GM23338 (cell line): Measurements from ENCODE around the gene VANGL1.

Experiments
- CREB1 ChIP-seq: fragments of 250-450 bp; sonication (Bioruptor Pico); IDR thresholded peaks from 2 replicates; pipeline ENCODE4 v1.5.0; 2020; ENCODE audit warnings: low read depth, mild to moderate bottlenecking, moderate library complexity
- CTCF ChIP-seq, 2 experiments: fragments of 200-600 bp in 1 of 2; sonication (generic) in 1 of 2; conservative IDR thresholded peaks; 2 replicates each; pipeline versions ENCODE4 v1.5.1 to v1.6.1; 2016 to 2017; ENCODE audit warnings: antibody characterized with exemption in 2 of 2, low read depth in 2 of 2, mild to moderate bottlenecking in 2 of 2, moderate library complexity in 1 of 2
- ETS1 ChIP-seq: IDR thresholded peaks from 2 replicates; pipeline ENCODE4 v1.6.1; 2016; ENCODE audit warnings: antibody characterized with exemption
- EZH2 ChIP-seq: fragments of 200-600 bp; sonication (generic); IDR thresholded peaks from one replicate; pipeline ENCODE4 v1.8.0; 2017; ENCODE audit warnings: antibody characterized with exemption, mild to moderate bottlenecking, low read depth; ENCODE audit not compliant: unreplicated experiment
- EZH2phosphoT487 ChIP-seq: fragments of 200-600 bp; sonication (generic); IDR thresholded peaks from one replicate; pipeline ENCODE4 v1.8.1; 2018; ENCODE audit warnings: antibody characterized with exemption; ENCODE audit not compliant: unreplicated experiment
- JUNB ChIP-seq: IDR thresholded peaks from one replicate; pipeline ENCODE4 v1.6.1; 2016; ENCODE audit warnings: antibody characterized with exemption; ENCODE audit not compliant: unreplicated experiment
- POLR2AphosphoS5 ChIP-seq: IDR thresholded peaks from 2 replicates; pipeline ENCODE4 v1.6.1; 2016; ENCODE audit warnings: antibody characterized with exemption, low read depth
- REST ChIP-seq: IDR thresholded peaks from one replicate; pipeline ENCODE4 v1.6.1; 2018; ENCODE audit warnings: antibody characterized with exemption; ENCODE audit not compliant: unreplicated experiment

- TF ChIP-seq CTCF (conservative IDR thresholded peaks at IDR 0.05; ENCODE audit: low read depth in 2 of 2) (no peak), EZH2 (no peak), ETS1 (no peak), POLR2AphosphoS5 (no peak), REST (no peak), JUNB (no peak), EZH2phosphoT487 (no peak), CREB1 (CRISPR knock-in tag) (no peak)
Measured at GRCh38 chr1:115654125-115654524, 12.4 kb downstream of the VANGL1 start.
